HCT116 (cell line): ENCODE data around the gene ULBP2. TPM values are rescaled to one million over a fixed set of nuclear protein-coding genes. Genes with fewer than 3 reads are reported as not detected.

Experiments used
- CBX3 ChIP-seq: IDR thresholded peaks from 2 replicates; pipeline ENCODE4 v1.6.1; 2012; ENCODE audit warnings: low read depth
- EZH2 ChIP-seq: fragments of 200-600 bp; sonication (generic); IDR thresholded peaks from 2 replicates; pipeline ENCODE4 v1.6.1; 2017; ENCODE audit warnings: antibody characterized with exemption, mixed run types
- JUND ChIP-seq: IDR thresholded peaks from 2 replicates; pipeline ENCODE4 v1.6.1; 2012
- SP1 ChIP-seq: IDR thresholded peaks from 2 replicates; pipeline ENCODE4 v1.6.1; 2012; ENCODE audit warnings: low read depth
- SRF ChIP-seq: IDR thresholded peaks from 2 replicates; pipeline ENCODE4 v1.6.1; 2012; ENCODE audit warnings: low read depth
- TCF7L2 ChIP-seq: IDR thresholded peaks from 2 replicates; pipeline ENCODE4 v1.7.0; 2011; ENCODE audit warnings: borderline replicate concordance, inconsistent platforms; ENCODE audit not compliant: insufficient read depth, insufficient read length; ENCODE audit errors: extremely low read depth
- total RNA-seq: library from RNA; stranded (reverse); gene quantifications from one replicate; pipeline ENCODE4 v1.2.1, GENCODE V29; 2021; ENCODE audit not compliant: unreplicated experiment
- TF ChIP-seq, protein P1 (sequence below): IDR thresholded peaks from 2 replicates; pipeline ENCODE4 v1.6.1; 2012; ENCODE audit warnings: low read depth
- TF ChIP-seq, protein P2 (sequence below): IDR thresholded peaks from 2 replicates; pipeline ENCODE4 v1.6.1; 2012

Gene ULBP2
- total RNA-seq, 1 experiment from 2014 or later = 10.2 TPM

DNA sequence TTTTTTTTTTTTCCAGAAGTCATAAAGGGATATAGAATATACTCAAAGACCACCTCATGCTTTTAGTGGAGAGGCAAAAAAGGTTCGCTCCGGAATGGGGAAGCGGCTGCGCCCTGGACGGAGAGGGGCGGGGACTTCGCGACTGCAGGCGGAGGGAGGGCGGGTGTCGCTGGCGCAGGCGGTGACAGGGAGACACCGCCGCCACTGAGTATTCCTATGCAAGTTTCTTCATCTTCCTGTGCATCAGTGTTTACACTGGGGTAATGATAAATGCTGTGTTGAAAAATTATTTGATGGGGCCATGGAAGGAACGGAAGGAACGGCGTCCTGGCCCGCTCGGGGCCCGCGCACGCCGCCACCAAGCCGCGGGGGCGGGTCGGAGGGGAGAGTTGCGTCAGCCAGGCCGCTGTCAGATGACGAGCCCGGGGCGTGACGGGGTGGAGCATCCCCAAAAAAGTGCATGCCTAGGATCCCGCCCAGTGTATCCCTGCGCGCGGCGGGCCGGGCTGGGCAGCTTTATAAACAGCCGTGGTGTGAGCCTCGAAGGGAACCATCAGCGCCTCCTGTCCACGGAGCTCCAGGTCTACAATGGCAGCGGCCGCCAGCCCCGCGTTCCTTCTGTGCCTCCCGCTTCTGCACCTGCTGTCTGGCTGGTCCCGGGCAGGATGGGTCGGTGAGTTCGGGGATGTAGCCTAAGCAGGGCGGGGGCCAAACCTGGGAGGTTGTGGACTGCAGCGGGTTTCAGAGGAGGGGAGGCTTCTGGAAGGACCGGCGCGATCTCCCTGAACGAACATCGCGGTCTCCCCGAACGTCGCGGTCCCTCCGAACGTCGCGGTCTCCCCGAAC is 21.9 kb downstream of the ULBP2 start, which contains the start of gene ULBP1 (continued):
- TF ChIP-seq, protein P1, sequence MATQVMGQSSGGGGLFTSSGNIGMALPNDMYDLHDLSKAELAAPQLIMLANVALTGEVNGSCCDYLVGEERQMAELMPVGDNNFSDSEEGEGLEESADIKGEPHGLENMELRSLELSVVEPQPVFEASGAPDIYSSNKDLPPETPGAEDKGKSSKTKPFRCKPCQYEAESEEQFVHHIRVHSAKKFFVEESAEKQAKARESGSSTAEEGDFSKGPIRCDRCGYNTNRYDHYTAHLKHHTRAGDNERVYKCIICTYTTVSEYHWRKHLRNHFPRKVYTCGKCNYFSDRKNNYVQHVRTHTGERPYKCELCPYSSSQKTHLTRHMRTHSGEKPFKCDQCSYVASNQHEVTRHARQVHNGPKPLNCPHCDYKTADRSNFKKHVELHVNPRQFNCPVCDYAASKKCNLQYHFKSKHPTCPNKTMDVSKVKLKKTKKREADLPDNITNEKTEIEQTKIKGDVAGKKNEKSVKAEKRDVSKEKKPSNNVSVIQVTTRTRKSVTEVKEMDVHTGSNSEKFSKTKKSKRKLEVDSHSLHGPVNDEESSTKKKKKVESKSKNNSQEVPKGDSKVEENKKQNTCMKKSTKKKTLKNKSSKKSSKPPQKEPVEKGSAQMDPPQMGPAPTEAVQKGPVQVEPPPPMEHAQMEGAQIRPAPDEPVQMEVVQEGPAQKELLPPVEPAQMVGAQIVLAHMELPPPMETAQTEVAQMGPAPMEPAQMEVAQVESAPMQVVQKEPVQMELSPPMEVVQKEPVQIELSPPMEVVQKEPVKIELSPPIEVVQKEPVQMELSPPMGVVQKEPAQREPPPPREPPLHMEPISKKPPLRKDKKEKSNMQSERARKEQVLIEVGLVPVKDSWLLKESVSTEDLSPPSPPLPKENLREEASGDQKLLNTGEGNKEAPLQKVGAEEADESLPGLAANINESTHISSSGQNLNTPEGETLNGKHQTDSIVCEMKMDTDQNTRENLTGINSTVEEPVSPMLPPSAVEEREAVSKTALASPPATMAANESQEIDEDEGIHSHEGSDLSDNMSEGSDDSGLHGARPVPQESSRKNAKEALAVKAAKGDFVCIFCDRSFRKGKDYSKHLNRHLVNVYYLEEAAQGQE = no peak
- no peak for TF ChIP-seq TCF7L2
- TF ChIP-seq CBX3 = peak; percentile 90
- peak; percentile 79 for TF ChIP-seq SP1
- no peak for TF ChIP-seq JUND
- no peak for TF ChIP-seq EZH2
- TF ChIP-seq, protein P2, sequence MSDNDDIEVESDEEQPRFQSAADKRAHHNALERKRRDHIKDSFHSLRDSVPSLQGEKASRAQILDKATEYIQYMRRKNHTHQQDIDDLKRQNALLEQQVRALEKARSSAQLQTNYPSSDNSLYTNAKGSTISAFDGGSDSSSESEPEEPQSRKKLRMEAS = peak; percentile 98
- peak; percentile 98 for TF ChIP-seq SRF
